CD4-positive, alpha-beta T cell (primary cell): ENCODE results near the gene TMEM11. TPM values are rescaled to one million over a fixed set of nuclear protein-coding genes. Genes with fewer than 3 reads are reported as not detected.

ENCODE experiments used
- ATAC-seq: fragments of 200-7000 bp; cut with Tn5 transposase; one replicate; pipeline ENCODE4 v1.10.0; 2022; ENCODE audit warnings: mild to moderate bottlenecking; ENCODE audit not compliant: poor library complexity
- CTCF ChIA-PET: fragments of 350-600 bp; sonication (Branson Sonifier 250); formaldehyde crosslinking; loops from one replicate; lab custom pipeline; 2021; ENCODE audit warnings: antibody characterized with exemption, inconsistent platforms; lab: Charles Lee
- POLR2A ChIA-PET: fragments of 350-600 bp; sonication (Branson Sonifier 250); formaldehyde crosslinking; loops from one replicate; lab custom pipeline; 2021; ENCODE audit warnings: antibody characterized with exemption, inconsistent platforms; lab: Charles Lee
- DNase-seq, 14 experiments: peaks; one replicate each; pipeline ENCODE4 v3.0.0-alpha.2; 2013 to 2020; ENCODE audit warnings: mixed read lengths in 2 of 14
- H3K27ac ChIP-seq, 2 donors: one replicate each; pipeline versions ENCODE4 v1.5.1 to v1.7.0; 2013; ENCODE audit warnings: low read length in 2 of 2, low read depth in 1 of 2, mild to moderate bottlenecking in 1 of 2
- H3K27me3 ChIP-seq, 2 experiments: 1 replicate in 1 of 2; 2 replicates in 1 of 2; pipeline versions ENCODE4 v1.6.1 to v1.7.0; 2013; ENCODE audit warnings: low read length in 2 of 2, control low read depth in 1 of 2, mild to moderate bottlenecking in 1 of 2, moderate library complexity in 1 of 2; ENCODE audit not compliant: insufficient read depth in 2 of 2, control insufficient read depth in 1 of 2
- H3K36me3 ChIP-seq: one replicate; pipeline ENCODE4 v1.6.1; 2013; ENCODE audit warnings: low read length, control low read depth; ENCODE audit not compliant: insufficient read depth
- H3K4me1 ChIP-seq: one replicate; pipeline ENCODE4 v1.6.1; 2013; ENCODE audit warnings: low read length, control low read depth; ENCODE audit not compliant: insufficient read depth
- H3K4me3 ChIP-seq: one replicate; pipeline ENCODE4 v1.5.1; 2013; ENCODE audit warnings: mild to moderate bottlenecking, low read length, moderate library complexity
- H3K9me3 ChIP-seq, 2 experiments: 1 replicate in 1 of 2; 2 replicates in 1 of 2; pipeline versions ENCODE4 v1.6.1 to v1.7.0; 2013; ENCODE audit warnings: low read length in 2 of 2, mild to moderate bottlenecking in 2 of 2, control low read depth in 1 of 2, moderate library complexity in 1 of 2; ENCODE audit not compliant: control insufficient read depth in 1 of 2, insufficient read depth in 1 of 2
- H3K27ac Mint-ChIP-seq: one replicate; pipeline ENCODE4 v1.8.0; 2020; ENCODE audit warnings: mixed read lengths
- H3K27me3 Mint-ChIP-seq: one replicate; pipeline ENCODE4 v1.8.0; 2021; ENCODE audit warnings: mixed read lengths
- H3K36me3 Mint-ChIP-seq: one replicate; pipeline ENCODE4 v1.8.0; 2021; ENCODE audit warnings: low read depth, mixed read lengths
- H3K4me1 Mint-ChIP-seq: one replicate; pipeline ENCODE4 v1.8.0; 2021; ENCODE audit warnings: low read depth, mixed read lengths
- H3K4me3 Mint-ChIP-seq: one replicate; pipeline ENCODE4 v1.8.0; 2020; ENCODE audit warnings: mild to moderate bottlenecking, mixed read lengths
- H3K9me3 Mint-ChIP-seq: one replicate; pipeline ENCODE4 v1.8.0; 2020; ENCODE audit warnings: mixed read lengths
- intact Hi-C, 2 experiments: fragments of 100-400 bp; cut with DNase I in 1 of 2; cut with micrococcal nuclease in 1 of 2; formaldehyde crosslinking; loops; one replicate each; pipeline versions ENCODE4 v1.15.1 to v1.9.0; 2023 to 2025; cut with DNase I, micrococcal nuclease
- total RNA-seq, 174 experiments: library from RNA in 2 of 174; stranded (reverse) in 2 of 174; gene quantifications; one replicate each; pipeline ENCODE4 v1.2.3 and lab custom pipeline; 2021 to 2026
- TF ChIP-seq, protein P1 (sequence below): fragments of 200-600 bp; IDR thresholded peaks from one replicate; pipeline ENCODE4 v1.8.0; 2022; ENCODE audit warnings: antibody characterized with exemption, mild to moderate bottlenecking

The TMEM11 gene
- total RNA-seq, 2 experiments from 2014 or later, result 17.8 to 19.2 TPM

DNA sequence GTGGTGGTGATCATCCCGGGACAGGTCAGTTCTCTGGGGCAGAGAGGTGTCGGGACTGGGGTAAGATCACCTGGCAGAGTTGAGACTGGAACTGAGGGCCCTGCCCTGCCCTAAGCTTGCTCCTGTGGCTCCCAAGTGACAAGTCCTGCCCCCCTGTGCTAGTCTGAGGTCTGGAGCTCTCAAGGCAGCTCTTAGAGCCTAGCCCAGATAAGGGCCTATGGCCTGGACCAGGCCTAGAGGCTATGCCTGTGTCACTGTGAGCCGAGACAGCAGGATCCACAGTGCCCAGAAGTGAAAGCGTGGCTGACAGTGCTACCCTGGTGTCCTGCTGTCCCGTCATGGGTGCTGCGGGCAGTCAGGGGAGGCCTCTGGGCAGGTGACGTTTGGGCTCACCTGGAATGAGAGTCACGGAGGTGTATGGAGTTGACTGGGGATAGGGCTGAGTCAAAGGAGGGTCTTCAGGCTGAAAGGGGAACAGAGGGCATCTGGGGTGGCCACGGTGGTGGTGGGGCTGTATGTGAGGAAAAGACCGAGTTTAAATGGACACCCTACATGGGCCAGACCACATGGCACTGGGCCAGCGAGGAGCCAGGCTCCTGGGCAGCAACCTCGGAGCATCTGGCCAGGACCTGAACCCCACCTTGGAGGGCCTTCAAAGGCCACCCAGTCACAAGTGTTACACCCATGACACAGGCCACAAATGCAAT is 33.7 kb upstream of the TMEM11 start:
- Mint-ChIP-seq H3K4me1 (peaks cover 28% of the 10 kb centered on the region), H3K27me3 (no peaks in the 10 kb centered on the region), H3K27ac (no peak overlapping the region), H3K4me3 (no peak overlapping the region), H3K9me3 (no peaks in the 10 kb centered on the region), H3K36me3 (no peaks in the 10 kb centered on the region)
- TF ChIP-seq, protein P1, sequence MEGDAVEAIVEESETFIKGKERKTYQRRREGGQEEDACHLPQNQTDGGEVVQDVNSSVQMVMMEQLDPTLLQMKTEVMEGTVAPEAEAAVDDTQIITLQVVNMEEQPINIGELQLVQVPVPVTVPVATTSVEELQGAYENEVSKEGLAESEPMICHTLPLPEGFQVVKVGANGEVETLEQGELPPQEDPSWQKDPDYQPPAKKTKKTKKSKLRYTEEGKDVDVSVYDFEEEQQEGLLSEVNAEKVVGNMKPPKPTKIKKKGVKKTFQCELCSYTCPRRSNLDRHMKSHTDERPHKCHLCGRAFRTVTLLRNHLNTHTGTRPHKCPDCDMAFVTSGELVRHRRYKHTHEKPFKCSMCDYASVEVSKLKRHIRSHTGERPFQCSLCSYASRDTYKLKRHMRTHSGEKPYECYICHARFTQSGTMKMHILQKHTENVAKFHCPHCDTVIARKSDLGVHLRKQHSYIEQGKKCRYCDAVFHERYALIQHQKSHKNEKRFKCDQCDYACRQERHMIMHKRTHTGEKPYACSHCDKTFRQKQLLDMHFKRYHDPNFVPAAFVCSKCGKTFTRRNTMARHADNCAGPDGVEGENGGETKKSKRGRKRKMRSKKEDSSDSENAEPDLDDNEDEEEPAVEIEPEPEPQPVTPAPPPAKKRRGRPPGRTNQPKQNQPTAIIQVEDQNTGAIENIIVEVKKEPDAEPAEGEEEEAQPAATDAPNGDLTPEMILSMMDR, result no peak
- ChIA-PET CTCF (no interaction called here), POLR2A (no interaction called here)
- H3K4me1 ChIP-seq, result peaks cover 19% of the 10 kb centered on the region
- DNase-seq (no peak), ATAC-seq (no peak)
- no peak overlapping the region for H3K4me3 ChIP-seq
- intact Hi-C loops, result no loop called here
- no peaks in the 10 kb centered on the region for H3K27me3 ChIP-seq
- no peaks in the 10 kb centered on the region for H3K36me3 ChIP-seq
- no peaks in the 10 kb centered on the region for H3K9me3 ChIP-seq
- no peak overlapping the region for H3K27ac ChIP-seq

DNA sequence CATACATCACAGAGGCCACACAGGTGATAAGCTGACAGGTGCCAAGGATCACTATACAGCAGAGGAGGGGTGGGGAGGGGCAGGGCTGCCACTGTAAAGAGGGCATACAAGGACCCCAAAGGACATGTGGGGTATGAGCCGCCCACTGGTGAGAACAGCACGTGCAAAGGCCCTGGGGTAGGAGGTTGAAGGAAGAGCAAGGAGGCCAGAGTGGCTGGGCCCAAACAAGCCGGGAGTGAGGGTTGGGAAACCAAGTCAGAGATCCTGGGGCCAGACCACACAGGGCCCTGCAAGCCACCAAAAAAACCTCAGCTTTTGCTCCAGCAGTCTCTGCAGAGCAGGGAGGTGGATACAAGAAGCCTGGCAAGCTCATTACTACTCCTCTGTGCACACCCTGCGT is 32.7 kb upstream of the TMEM11 start:
- Mint-ChIP-seq H3K36me3 (no peaks in the 10 kb centered on the region), H3K27ac (no peak overlapping the region)
- POLR2A ChIA-PET, result no interaction called here

DNA sequence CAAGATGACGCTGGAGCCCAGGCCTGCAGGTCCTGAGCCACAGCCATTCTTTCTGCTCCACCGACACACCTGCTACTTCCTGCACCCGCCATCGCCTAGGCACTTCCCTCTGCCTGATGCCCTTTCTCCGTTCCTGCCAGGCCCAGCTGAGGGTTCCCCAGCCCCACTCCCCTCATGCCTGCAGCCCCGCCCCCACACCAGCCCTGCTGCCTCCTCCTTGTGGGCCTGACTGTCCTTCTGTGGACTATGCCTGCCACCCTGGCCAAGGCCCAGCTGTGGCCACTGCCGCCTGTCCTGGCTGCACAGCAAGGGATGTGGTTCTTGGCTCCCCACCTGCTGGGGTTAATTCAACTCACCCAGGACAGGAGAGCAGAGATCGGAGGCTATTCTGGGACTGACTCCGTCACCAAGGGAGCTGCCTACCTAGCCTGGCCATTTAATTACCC is 31.7 kb upstream of the TMEM11 start:
- Mint-ChIP-seq H3K4me3 (no peak overlapping the region), H3K4me1 (peaks cover 10% of the 10 kb centered on the region), H3K36me3 (no peaks in the 10 kb centered on the region), H3K9me3 (no peaks in the 10 kb centered on the region), H3K27ac (no peak overlapping the region), H3K27me3 (no peaks in the 10 kb centered on the region)
- peaks cover 3% of the 10 kb centered on the region for H3K4me1 ChIP-seq
- H3K27ac ChIP-seq, result no peak overlapping the region
- ChIA-PET CTCF (no interaction called here), POLR2A (no interaction called here)
- no peaks in the 10 kb centered on the region for H3K9me3 ChIP-seq
- no peak for ATAC-seq
- no peak for DNase-seq
- H3K4me3 ChIP-seq, result no peak overlapping the region
- TF ChIP-seq, protein P1, result no peak
- no peaks in the 10 kb centered on the region for H3K27me3 ChIP-seq
- intact Hi-C loops, result no loop called here
- peaks cover 2% of the 10 kb centered on the region for H3K36me3 ChIP-seq

More for the DNA sequence above, 32.7 kb upstream of the TMEM11 start:
- CTCF ChIA-PET, result no interaction called here
- DNase-seq (no peak), ATAC-seq (no peak)
- H3K27ac ChIP-seq, result no peak overlapping the region
- H3K4me1 ChIP-seq, result peaks cover 9% of the 10 kb centered on the region
- Mint-ChIP-seq H3K4me3 (no peak overlapping the region), H3K4me1 (peaks cover 19% of the 10 kb centered on the region), H3K27me3 (no peaks in the 10 kb centered on the region), H3K9me3 (no peaks in the 10 kb centered on the region)
- H3K27me3 ChIP-seq, result no peaks in the 10 kb centered on the region
- peaks cover under 1% of the 10 kb centered on the region for H3K36me3 ChIP-seq
- no peak overlapping the region for H3K4me3 ChIP-seq
- intact Hi-C loops, result no loop called here
- TF ChIP-seq, protein P1, result no peak
- H3K9me3 ChIP-seq, result no peaks in the 10 kb centered on the region
